ENCODE data around the gene COLEC12. TPM values are rescaled to one million over a fixed set of nuclear protein-coding genes. Genes with fewer than 3 reads are reported as not detected.

Gene COLEC12
- total RNA-seq, 1 donor, result 0.21 TPM

- no peak overlapping the region for H3K4me3 ChIP-seq (ENCODE audit: low read length)
- H3K9me3 ChIP-seq (ENCODE audit: low read depth, low read length), result no peaks in the 10 kb centered on the region
- H3K27me3 ChIP-seq (ENCODE audit: insufficient read depth, low read length), result no peaks in the 10 kb centered on the region
- peaks cover 15% of the 10 kb centered on the region for H3K4me1 ChIP-seq (ENCODE audit: insufficient read depth, low read length)
Measured at GRCh38 chr18:515156-515815, 14.8 kb upstream of the COLEC12 start.

GRCh38 chr18:513826-514530 lies 13.5 kb upstream of the COLEC12 start:
- Histone ChIP-seq H3K4me1 (ENCODE audit: insufficient read depth, low read length) (peaks cover 8% of the 10 kb centered on the region), H3K27me3 (ENCODE audit: insufficient read depth, low read length) (no peaks in the 10 kb centered on the region), H3K9me3 (ENCODE audit: low read depth, low read length) (no peaks in the 10 kb centered on the region), H3K4me3 (ENCODE audit: low read length) (no peak overlapping the region)

- H3K9me3 ChIP-seq (ENCODE audit: low read depth, low read length), result no peaks in the 10 kb centered on the region
- H3K4me1 ChIP-seq (ENCODE audit: insufficient read depth, low read length), result no peaks in the 10 kb centered on the region
- H3K27me3 ChIP-seq (ENCODE audit: insufficient read depth, low read length), result no peaks in the 10 kb centered on the region
- no peak overlapping the region for H3K4me3 ChIP-seq (ENCODE audit: low read length)
Measured at GRCh38 chr18:512957-513356, 12.5 kb upstream of the COLEC12 start.

- Histone ChIP-seq H3K4me3 (ENCODE audit: low read length) (no peak overlapping the region), H3K27me3 (ENCODE audit: insufficient read depth, low read length) (no peaks in the 10 kb centered on the region), H3K4me1 (ENCODE audit: insufficient read depth, low read length) (no peaks in the 10 kb centered on the region), H3K9me3 (ENCODE audit: low read depth, low read length) (no peaks in the 10 kb centered on the region)
Measured at GRCh38 chr18:508835-509234, 8.3 kb upstream of the COLEC12 start.

GRCh38 chr18:507636-508035 lies 7.1 kb upstream of the COLEC12 start:
- no peak overlapping the region for H3K4me3 ChIP-seq (ENCODE audit: low read length)
- peaks cover 3% of the 10 kb centered on the region for H3K27me3 ChIP-seq (ENCODE audit: insufficient read depth, low read length)
- no peaks in the 10 kb centered on the region for H3K4me1 ChIP-seq (ENCODE audit: insufficient read depth, low read length)
- H3K9me3 ChIP-seq (ENCODE audit: low read depth, low read length), result no peaks in the 10 kb centered on the region

GRCh38 chr18:506801-507200 lies 6.3 kb upstream of the COLEC12 start:
- no peaks in the 10 kb centered on the region for H3K4me1 ChIP-seq (ENCODE audit: insufficient read depth, low read length)
- no peak overlapping the region for H3K4me3 ChIP-seq (ENCODE audit: low read length)
- peaks cover 5% of the 10 kb centered on the region for H3K27me3 ChIP-seq (ENCODE audit: insufficient read depth, low read length)
- H3K9me3 ChIP-seq (ENCODE audit: low read depth, low read length), result no peaks in the 10 kb centered on the region

GRCh38 chr18:506264-506663 lies 5.8 kb upstream of the COLEC12 start:
- Histone ChIP-seq H3K27me3 (ENCODE audit: insufficient read depth, low read length) (peaks cover 11% of the 10 kb centered on the region), H3K9me3 (ENCODE audit: low read depth, low read length) (no peaks in the 10 kb centered on the region), H3K4me1 (ENCODE audit: insufficient read depth, low read length) (no peaks in the 10 kb centered on the region), H3K4me3 (ENCODE audit: low read length) (no peak overlapping the region)

- Histone ChIP-seq H3K9me3 (ENCODE audit: low read depth, low read length) (no peaks in the 10 kb centered on the region), H3K27me3 (ENCODE audit: insufficient read depth, low read length) (peaks cover 15% of the 10 kb centered on the region), H3K4me3 (ENCODE audit: low read length) (no peak overlapping the region), H3K4me1 (ENCODE audit: insufficient read depth, low read length) (peaks cover 3% of the 10 kb centered on the region)
Measured at GRCh38 chr18:505483-506122, 5.1 kb upstream of the COLEC12 start.

GRCh38 chr18:501406-501714 lies 859 bp upstream of the COLEC12 start:
- H3K4me3 ChIP-seq (ENCODE audit: low read length), result no peak overlapping the region

GRCh38 chr18:499776-500631 lies 497 bp downstream of the COLEC12 start:
- Histone ChIP-seq H3K4me3 (ENCODE audit: low read length) (no peak overlapping the region), H3K9me3 (ENCODE audit: low read depth, low read length) (no peaks in the 10 kb centered on the region), H3K27me3 (ENCODE audit: insufficient read depth, low read length) (peaks cover 44% of the 10 kb centered on the region), H3K4me1 (ENCODE audit: insufficient read depth, low read length) (peaks cover 22% of the 10 kb centered on the region)

More at GRCh38 chr18:501406-501714, 859 bp upstream of the COLEC12 start:
- H3K27me3 ChIP-seq (ENCODE audit: insufficient read depth, low read length), result peaks cover 42% of the 10 kb centered on the region
- peaks cover 18% of the 10 kb centered on the region for H3K4me1 ChIP-seq (ENCODE audit: insufficient read depth, low read length)
- H3K9me3 ChIP-seq (ENCODE audit: low read depth, low read length), result no peaks in the 10 kb centered on the region

GRCh38 chr18:498931-499775 lies 1.3 kb downstream of the COLEC12 start:
- no peaks in the 10 kb centered on the region for H3K9me3 ChIP-seq (ENCODE audit: low read depth, low read length)
- H3K4me3 ChIP-seq (ENCODE audit: low read length), result no peak overlapping the region
- H3K4me1 ChIP-seq (ENCODE audit: insufficient read depth, low read length), result peaks cover 22% of the 10 kb centered on the region
- H3K27me3 ChIP-seq (ENCODE audit: insufficient read depth, low read length), result peaks cover 44% of the 10 kb centered on the region

GRCh38 chr18:497688-498087 lies 2.8 kb downstream of the COLEC12 start:
- Histone ChIP-seq H3K4me1 (ENCODE audit: insufficient read depth, low read length) (peaks cover 22% of the 10 kb centered on the region), H3K9me3 (ENCODE audit: low read depth, low read length) (no peaks in the 10 kb centered on the region), H3K27me3 (ENCODE audit: insufficient read depth, low read length) (peaks cover 41% of the 10 kb centered on the region), H3K4me3 (ENCODE audit: low read length) (no peak overlapping the region)

- H3K4me1 ChIP-seq (ENCODE audit: insufficient read depth, low read length), result peaks cover 18% of the 10 kb centered on the region
- no peaks in the 10 kb centered on the region for H3K9me3 ChIP-seq (ENCODE audit: low read depth, low read length)
- no peak overlapping the region for H3K4me3 ChIP-seq (ENCODE audit: low read length)
- peaks cover 29% of the 10 kb centered on the region for H3K27me3 ChIP-seq (ENCODE audit: insufficient read depth, low read length)
Measured at GRCh38 chr18:495452-495851, 5.0 kb downstream of the COLEC12 start.

- Histone ChIP-seq H3K4me1 (ENCODE audit: insufficient read depth, low read length) (peaks cover 15% of the 10 kb centered on the region), H3K4me3 (ENCODE audit: low read length) (no peak overlapping the region), H3K27me3 (ENCODE audit: insufficient read depth, low read length) (peaks cover 27% of the 10 kb centered on the region), H3K9me3 (ENCODE audit: low read depth, low read length) (no peaks in the 10 kb centered on the region)
Measured at GRCh38 chr18:495017-495416, 5.5 kb downstream of the COLEC12 start.
